ENCODE results near the gene SURF4. TPM values are rescaled to one million over a fixed set of nuclear protein-coding genes. Genes with fewer than 3 reads are reported as not detected.
A peak's percentile ranks its signal among the peaks of the same experiment; 100 is the strongest.
"Not testable (repeated sequence)": the region's sequence is repeated elsewhere in the genome, so short reads cannot be mapped to it uniquely, and the experiment has no call there.

Gene SURF4
- total RNA-seq, 1 donor from 2014 or later, result 126 TPM

- Histone ChIP-seq H3K4me1 (peaks cover 25% of the 10 kb centered on the region), H3K36me3 (peaks cover 8% of the 10 kb centered on the region), H3K9me3 (no peaks in the 10 kb centered on the region), H3K4me3 (no peak overlapping the region), H3K27me3 (ENCODE audit: low read depth) (no peaks in the 10 kb centered on the region), H3K27ac (no peak overlapping the region)
- ATAC-seq (no peak), DNase-seq (no peak)
- intact Hi-C loops (cut with DNase I), result no loop called here
- TF ChIP-seq, protein P1, sequence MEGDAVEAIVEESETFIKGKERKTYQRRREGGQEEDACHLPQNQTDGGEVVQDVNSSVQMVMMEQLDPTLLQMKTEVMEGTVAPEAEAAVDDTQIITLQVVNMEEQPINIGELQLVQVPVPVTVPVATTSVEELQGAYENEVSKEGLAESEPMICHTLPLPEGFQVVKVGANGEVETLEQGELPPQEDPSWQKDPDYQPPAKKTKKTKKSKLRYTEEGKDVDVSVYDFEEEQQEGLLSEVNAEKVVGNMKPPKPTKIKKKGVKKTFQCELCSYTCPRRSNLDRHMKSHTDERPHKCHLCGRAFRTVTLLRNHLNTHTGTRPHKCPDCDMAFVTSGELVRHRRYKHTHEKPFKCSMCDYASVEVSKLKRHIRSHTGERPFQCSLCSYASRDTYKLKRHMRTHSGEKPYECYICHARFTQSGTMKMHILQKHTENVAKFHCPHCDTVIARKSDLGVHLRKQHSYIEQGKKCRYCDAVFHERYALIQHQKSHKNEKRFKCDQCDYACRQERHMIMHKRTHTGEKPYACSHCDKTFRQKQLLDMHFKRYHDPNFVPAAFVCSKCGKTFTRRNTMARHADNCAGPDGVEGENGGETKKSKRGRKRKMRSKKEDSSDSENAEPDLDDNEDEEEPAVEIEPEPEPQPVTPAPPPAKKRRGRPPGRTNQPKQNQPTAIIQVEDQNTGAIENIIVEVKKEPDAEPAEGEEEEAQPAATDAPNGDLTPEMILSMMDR (IDR thresholded peaks at IDR 0.05), result no peak
Measured at GRCh38 chr9:133377721-133378216, 1.9 kb upstream of the SURF4 start.

DNA sequence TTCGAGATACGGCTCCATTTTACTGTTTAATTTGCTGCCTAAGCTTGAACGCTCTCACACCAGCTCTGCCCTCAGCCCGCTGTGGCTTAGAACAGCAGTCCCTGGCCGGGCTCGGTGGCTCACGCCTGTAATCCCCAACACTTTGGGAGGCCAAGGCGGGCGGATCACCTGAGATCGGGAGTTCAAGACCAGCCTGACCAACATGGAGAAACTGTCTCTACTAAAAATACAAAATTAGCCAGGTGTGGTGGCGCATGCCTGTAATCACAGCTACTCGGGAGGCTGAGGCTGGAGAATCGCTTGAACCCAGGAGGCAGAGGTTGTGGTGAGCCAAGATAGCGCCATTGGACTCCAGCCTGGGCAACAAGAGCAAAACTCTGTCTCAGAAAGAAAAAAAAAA lies 1.4 kb upstream of the SURF4 start:
- Histone ChIP-seq H3K4me1 (peaks cover 30% of the 10 kb centered on the region), H3K36me3 (peaks cover 12% of the 10 kb centered on the region)
- DNase-seq; ATAC-seq; H3K27ac ChIP-seq; H3K27me3 ChIP-seq (ENCODE audit: low read depth); intact Hi-C loops (cut with DNase I); H3K9me3 ChIP-seq; H3K4me3 ChIP-seq: not testable (repeated sequence)

GRCh38 chr9:133375116-133375723 lies 640 bp downstream of the SURF4 start:
- no peak for DNase-seq
- TF ChIP-seq, protein P1 (IDR thresholded peaks at IDR 0.05), result no peak
- Histone ChIP-seq H3K9me3 (no peaks in the 10 kb centered on the region), H3K27me3 (ENCODE audit: low read depth) (no peaks in the 10 kb centered on the region), H3K4me3 (peak overlapping the region; percentile 96), H3K36me3 (peaks cover 28% of the 10 kb centered on the region), H3K27ac (peak overlapping the region; percentile 99), H3K4me1 (peaks cover 51% of the 10 kb centered on the region)
- ATAC-seq, result peak; percentile 13 to 32
- intact Hi-C loops (cut with DNase I), result no loop called here

- no peaks in the 10 kb centered on the region for H3K9me3 ChIP-seq
- DNase-seq, result no peak
- intact Hi-C loops (cut with DNase I), result no loop called here
- peak overlapping the region; percentile 99 for H3K27ac ChIP-seq
- ATAC-seq, result no peak
- TF ChIP-seq, protein P1 (IDR thresholded peaks at IDR 0.05), result no peak
- no peaks in the 10 kb centered on the region for H3K27me3 ChIP-seq (ENCODE audit: low read depth)
- H3K4me1 ChIP-seq, result peaks cover 56% of the 10 kb centered on the region
- H3K4me3 ChIP-seq, result peak overlapping the region; percentile 96
- H3K36me3 ChIP-seq, result peaks cover 33% of the 10 kb centered on the region
Measured at GRCh38 chr9:133374612-133375115, 1.2 kb downstream of the SURF4 start.

GRCh38 chr9:133372144-133372543 lies 3.7 kb downstream of the SURF4 start:
- no peak for ATAC-seq
- no peak overlapping the region for H3K27ac ChIP-seq
- no peaks in the 10 kb centered on the region for H3K27me3 ChIP-seq (ENCODE audit: low read depth)
- H3K36me3 ChIP-seq, result peaks cover 56% of the 10 kb centered on the region
- intact Hi-C loops (cut with DNase I), result no loop called here
- TF ChIP-seq, protein P1 (IDR thresholded peaks at IDR 0.05), result no peak
- no peak overlapping the region for H3K4me3 ChIP-seq
- DNase-seq, result no peak
- H3K9me3 ChIP-seq, result no peaks in the 10 kb centered on the region
- H3K4me1 ChIP-seq, result peaks cover 80% of the 10 kb centered on the region

- intact Hi-C loops (cut with DNase I), result no loop called here
- peak; percentile 43 for DNase-seq
- ATAC-seq, result no peak
- TF ChIP-seq, protein P1 (IDR thresholded peaks at IDR 0.05), result no peak
- Histone ChIP-seq H3K36me3 (peaks cover 64% of the 10 kb centered on the region), H3K4me3 (peak overlapping the region; percentile 14), H3K27ac (peak overlapping the region; percentile 26), H3K27me3 (ENCODE audit: low read depth) (no peaks in the 10 kb centered on the region), H3K4me1 (peaks cover 75% of the 10 kb centered on the region), H3K9me3 (no peaks in the 10 kb centered on the region)
Measured at GRCh38 chr9:133371261-133371711, 4.6 kb downstream of the SURF4 start.

All from lower lobe of right lung (tissue), 2 donors.